Measurements from ENCODE around the gene RNF224. TPM values are rescaled to one million over a fixed set of nuclear protein-coding genes. Genes with fewer than 3 reads are reported as not detected.

The RNF224 gene
- total RNA-seq, 1 experiment from 2014 or later = 3.9 TPM

DNA sequence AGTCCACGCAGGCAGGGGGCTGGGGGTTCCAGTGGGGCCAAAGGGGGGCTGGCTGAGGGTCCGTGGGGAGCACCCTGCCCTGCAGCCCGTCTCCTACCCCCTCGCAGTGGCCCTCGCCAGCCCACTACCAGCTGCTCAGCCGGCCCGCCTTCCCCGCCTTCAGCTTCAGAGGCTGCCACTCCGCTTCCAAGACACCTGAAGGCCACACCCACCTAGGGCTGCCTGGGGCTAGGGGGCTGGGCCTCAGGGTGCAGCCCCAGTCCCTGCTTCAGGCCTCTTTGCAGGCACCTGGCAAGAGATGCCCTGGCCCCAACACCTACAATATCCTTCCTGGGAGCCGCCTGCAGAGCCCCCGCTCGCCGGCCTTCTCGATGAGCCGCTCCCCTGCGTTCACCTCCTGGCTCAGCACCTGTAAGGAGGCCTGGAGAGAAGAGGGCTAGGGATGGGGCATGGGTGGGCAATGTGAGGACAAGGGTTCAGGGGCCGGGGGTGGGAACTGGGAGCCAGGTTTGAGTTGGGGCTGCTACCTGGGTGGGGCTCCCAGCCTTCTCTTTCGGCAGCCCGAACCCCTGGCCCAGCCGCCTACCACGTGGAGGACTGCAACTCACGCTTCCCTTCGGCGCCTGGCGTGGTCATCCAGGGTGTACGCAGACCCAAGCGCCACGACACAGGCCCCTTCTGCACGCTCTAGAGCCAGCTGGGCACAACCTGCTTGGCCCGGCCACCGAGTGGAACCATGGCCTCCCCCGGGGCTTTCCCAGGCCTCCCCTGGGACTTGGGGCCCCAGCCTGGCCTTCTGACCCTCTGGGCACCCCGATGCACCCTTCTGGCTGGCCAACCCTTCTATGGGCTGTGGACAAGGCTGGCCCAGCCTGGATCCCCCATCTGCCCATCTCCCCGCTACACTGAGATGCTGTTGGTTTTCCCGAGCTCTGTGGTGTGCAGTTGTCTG lies 25.5 kb downstream of the RNF224 start:
- CTCF ChIA-PET = interaction anchor here (2.0 kb wide), 1 partner anchor 16 kb away, joined by 13 read pairs; no protein-coding TSS in a partner anchor
- no TSS peak for BruUV-seq (replicated peaks)

DNA sequence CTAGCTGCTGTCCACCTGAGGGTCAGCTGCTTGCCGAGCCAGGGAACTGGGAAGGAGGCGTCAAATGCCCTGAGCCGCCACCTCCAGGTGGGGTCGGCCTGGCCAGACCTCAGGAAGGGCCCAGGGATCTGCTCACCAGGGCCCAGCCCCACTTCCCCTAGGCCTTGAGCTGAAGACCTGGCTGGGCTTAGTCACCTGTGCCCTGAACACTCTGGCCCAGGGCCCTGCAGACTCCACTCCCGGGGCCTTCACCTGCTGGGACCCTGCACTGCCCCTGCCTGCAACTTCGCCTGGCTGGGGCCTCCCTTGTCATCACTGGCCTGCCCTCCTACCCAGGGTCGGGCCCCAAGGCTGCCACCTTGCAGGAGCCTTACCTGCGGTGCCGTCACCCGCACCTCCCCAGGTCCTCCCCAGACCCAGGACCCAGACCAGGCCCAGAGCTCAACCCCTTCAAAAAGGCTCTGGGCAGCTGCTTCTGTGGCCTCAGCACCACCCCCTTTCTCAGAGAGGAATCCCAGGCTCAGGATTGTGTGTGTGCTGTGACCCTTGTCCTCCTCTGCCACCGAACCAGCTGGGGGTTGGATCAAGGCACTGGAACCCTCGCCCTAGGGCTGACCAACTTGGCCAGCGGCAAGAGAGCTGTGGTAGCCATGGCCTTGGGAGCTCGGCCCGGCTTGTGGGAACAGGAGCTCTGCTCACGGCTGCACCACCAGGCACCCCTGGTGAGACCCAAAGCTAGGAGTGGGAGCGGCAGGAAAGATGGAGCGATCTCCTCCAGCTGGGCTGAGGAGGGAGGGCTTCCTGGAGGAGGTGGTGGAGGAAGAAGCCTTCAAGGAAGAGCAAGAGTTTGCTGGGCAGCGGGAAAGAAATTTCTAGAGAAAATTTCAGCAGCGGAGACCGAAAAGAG lies 26.7 kb downstream of the RNF224 start:
- Histone ChIP-seq H3K9me2 (ENCODE audit: insufficient read depth) (no peaks in the 10 kb centered on the region), H3K4me1 (replicated peaks; ENCODE audit: insufficient read depth) (peaks cover 22% of the 10 kb centered on the region), H3K9me3 (ENCODE audit: insufficient read depth, low read depth) (no peaks in the 10 kb centered on the region), H4K20me1 (ENCODE audit: insufficient read depth) (peaks cover 7% of the 10 kb centered on the region; the same call in 1 of the 2 replicates), H3K36me3 (ENCODE audit: low read depth) (no peaks in the 10 kb centered on the region), H3K27ac (no peak overlapping the region), H3K27me3 (ENCODE audit: insufficient read depth, low read depth) (no peaks in the 10 kb centered on the region), H3K79me2 (ENCODE audit: low read depth) (peaks cover 20% of the 10 kb centered on the region), H3F3A (ENCODE audit: insufficient read depth, low read depth) (peaks cover 13% of the 10 kb centered on the region; the same call in 1 of the 2 replicates), H2AFZ (peak overlapping the region; percentile 99), H3K4me2 (peak overlapping the region; percentile 99), H3K4me3 (peak overlapping the region; percentile 92)
- TF ChIP-seq CTCF (conservative IDR thresholded peaks at IDR 0.05) (no peak), EZH2 (IDR thresholded peaks at IDR 0.05; ENCODE audit: low read depth) (no peak)
- no peak for DNase-seq
- CTCF ChIA-PET = interaction anchor here (0.5 to 2.0 kb wide), 3 partner anchors 17 to 169 kb away, joined by 4 to 13 read pairs (median 5); partner anchors contain the start of gene NOXA1
- intact Hi-C loops (cut with micrococcal nuclease; ENCODE audit: unreplicated experiment) = no loop called here
- BruUV-seq (replicated peaks) = no TSS peak
- POLR2A ChIA-PET (ENCODE audit: unreplicated experiment) = interaction anchor here (0.5 to 2.4 kb wide), 8 partner anchors 10 to 139 kb away, joined by 3 to 19 read pairs (median 6); partner anchors contain the start of gene TUBB4B

More for the DNA sequence above, 25.5 kb downstream of the RNF224 start:
- H3K27ac ChIP-seq = no peak overlapping the region
- peaks cover 20% of the 10 kb centered on the region for H3K79me2 ChIP-seq (ENCODE audit: low read depth)
- DNase-seq = peak in 1 of 2 experiments; percentile 68
- peaks cover 7% of the 10 kb centered on the region; the same call in 1 of the 2 replicates for H4K20me1 ChIP-seq (ENCODE audit: insufficient read depth)
- H3K4me3 ChIP-seq = no peak overlapping the region
- H3K36me3 ChIP-seq (ENCODE audit: low read depth) = no peaks in the 10 kb centered on the region
- intact Hi-C loops (cut with micrococcal nuclease; ENCODE audit: unreplicated experiment) = no loop called here
- no peak overlapping the region for H3K4me2 ChIP-seq
- H3K27me3 ChIP-seq (ENCODE audit: insufficient read depth, low read depth) = no peaks in the 10 kb centered on the region
- TF ChIP-seq EZH2 (IDR thresholded peaks at IDR 0.05; ENCODE audit: low read depth) (no peak), CTCF (conservative IDR thresholded peaks at IDR 0.05) (no peak)
- no peak overlapping the region for H2AFZ ChIP-seq
- peaks cover 10% of the 10 kb centered on the region; the same call in 1 of the 2 replicates for H3F3A ChIP-seq (ENCODE audit: insufficient read depth, low read depth)
- H3K9me2 ChIP-seq (ENCODE audit: insufficient read depth) = no peaks in the 10 kb centered on the region
- peaks cover 22% of the 10 kb centered on the region for H3K4me1 ChIP-seq (replicated peaks; ENCODE audit: insufficient read depth)
- H3K9me3 ChIP-seq (ENCODE audit: insufficient read depth, low read depth) = no peaks in the 10 kb centered on the region
- POLR2A ChIA-PET (ENCODE audit: unreplicated experiment) = interaction anchor here (0.7 kb wide), 1 partner anchor 9 kb away, joined by 3 read pairs; no protein-coding TSS in a partner anchor

Data from PC-9 (cell line).